Endothelial cell of umbilical vein (primary cell): ENCODE results near the gene RAB35. TPM values are rescaled to one million over a fixed set of nuclear protein-coding genes. Genes with fewer than 3 reads are reported as not detected.

Experiments
- BruUV-seq: library from RNA; stranded (reverse); fragments of 400-500 nt; replicated peaks from 2 replicates; lab custom pipeline; 2021; lab: Mats Ljungman, UMichigan
- CTCF ChIA-PET: fragments of 300-600, 350-600 bp; sonication (Branson Sonifier 250); formaldehyde crosslinking; loops from one replicate; lab custom pipeline; 2021; ENCODE audit warnings: antibody characterized with exemption, inconsistent platforms; lab: Charles Lee
- POLR2A ChIA-PET: fragments of 300-600, 350-600 bp; sonication (Branson Sonifier 250); formaldehyde crosslinking; loops from one replicate; lab custom pipeline; 2021; ENCODE audit warnings: antibody characterized with exemption, inconsistent platforms; lab: Charles Lee
- DNase-seq: peaks from one replicate; pipeline ENCODE4 v3.0.0-alpha.2; 2011; ENCODE audit warnings: low read depth, low spot score
- FAIRE-seq: peaks from 2 replicates; lab custom pipeline; 2011; peaks lifted over from hg19 to GRCh38; lab: Jason Lieb, UNC
- H2AFZ ChIP-seq: 2 replicates; pipeline ENCODE4 v1.6.0; 2012; ENCODE audit warnings: low read depth, low read length, control low read depth, inconsistent platforms
- H3K27ac ChIP-seq: 2 replicates; pipeline ENCODE4 v1.5.1; 2011; ENCODE audit warnings: low read depth, mild to moderate bottlenecking, control low read depth, low read length, moderate library complexity; ENCODE audit not compliant: insufficient read depth
- H3K27me3 ChIP-seq, 2 experiments: 2 replicates each; pipeline versions ENCODE4 v1.6.0 to v1.6.1; 2011; ENCODE audit warnings: low read length in 2 of 2, mixed read lengths in 1 of 2; ENCODE audit not compliant: control insufficient read depth in 2 of 2, insufficient read depth in 2 of 2
- H3K36me3 ChIP-seq, 2 experiments: 2 replicates in 1 of 2; 3 replicates in 1 of 2; pipeline ENCODE4 v1.5.1; 2011; ENCODE audit warnings: low read length in 2 of 2, mild to moderate bottlenecking in 1 of 2, moderate library complexity in 1 of 2; ENCODE audit not compliant: control insufficient read depth in 2 of 2, insufficient read depth in 2 of 2; ENCODE audit errors: extremely low read depth in 1 of 2
- H3K4me1 ChIP-seq: 3 replicates; pipeline ENCODE4 v1.5.1; 2011; ENCODE audit warnings: mild to moderate bottlenecking, low read length; ENCODE audit not compliant: control insufficient read depth, insufficient read depth; ENCODE audit errors: extremely low read depth
- H3K4me2 ChIP-seq: 2 replicates; pipeline ENCODE4 v1.6.1; 2011; ENCODE audit warnings: low read length, control low read depth, mixed read lengths; ENCODE audit not compliant: insufficient read depth
- H3K4me3 ChIP-seq, 3 experiments: fragments of 200-600 bp in 1 of 3; sonication (generic), shearing (Covaris generic) in 1 of 3; replicated peaks in 1 of 3; 2 replicates each; pipeline ENCODE4 v1.5.1; 2011 to 2016; ENCODE audit warnings: control low read depth in 3 of 3, low read length in 3 of 3, mild to moderate bottlenecking in 2 of 3, inconsistent platforms in 1 of 3, low read depth in 1 of 3, moderate library complexity in 1 of 3; ENCODE audit not compliant: insufficient read depth in 1 of 3
- H3K79me2 ChIP-seq: 2 replicates; pipeline ENCODE4 v1.6.0; 2012; ENCODE audit warnings: low read length, inconsistent platforms; ENCODE audit not compliant: control insufficient read depth, insufficient read depth
- H3K9ac ChIP-seq: replicated peaks from 2 replicates; pipeline ENCODE3; 2011; ENCODE audit warnings: low read length, control low read depth; ENCODE audit not compliant: insufficient read depth; ENCODE audit errors: extremely low read depth
- H3K9me1 ChIP-seq: replicated peaks from 3 replicates; pipeline ENCODE4 v1.6.0; 2011; ENCODE audit warnings: mild to moderate bottlenecking, low read length; ENCODE audit not compliant: control insufficient read depth, insufficient read depth; ENCODE audit errors: extremely low read depth
- H3K9me3 ChIP-seq: replicated peaks from 2 replicates; pipeline ENCODE4 v1.5.1; 2012; ENCODE audit warnings: low read length, inconsistent platforms; ENCODE audit not compliant: control insufficient read depth, insufficient read depth
- H4K20me1 ChIP-seq: replicated peaks from 2 replicates; pipeline ENCODE3; 2011; ENCODE audit warnings: mild to moderate bottlenecking, low read length; ENCODE audit not compliant: control insufficient read depth, insufficient read depth; ENCODE audit errors: extremely low read depth
- EZH2 ChIP-seq: IDR thresholded peaks from 2 replicates; pipeline ENCODE4 v1.6.1; 2012; ENCODE audit warnings: borderline replicate concordance, low read depth, mild to moderate bottlenecking, moderate library complexity, low read length, inconsistent platforms; ENCODE audit not compliant: severe bottlenecking
- FOS ChIP-seq: IDR thresholded peaks from 2 replicates; pipeline ENCODE4 v1.6.1; 2011; ENCODE audit warnings: mild to moderate bottlenecking, low read length, moderate library complexity, borderline replicate concordance; ENCODE audit not compliant: insufficient read depth
- GATA2 ChIP-seq: IDR thresholded peaks from 2 replicates; pipeline ENCODE4 v1.7.0; 2011; ENCODE audit warnings: low read depth, mild to moderate bottlenecking, moderate library complexity, mixed read lengths, low read length; ENCODE audit not compliant: insufficient read length, insufficient read depth
- JUN ChIP-seq: IDR thresholded peaks from 2 replicates; pipeline ENCODE4 v1.6.1; 2011; ENCODE audit warnings: borderline replicate concordance, low read depth; ENCODE audit not compliant: insufficient read length, insufficient read depth
- MAX ChIP-seq: IDR thresholded peaks from 2 replicates; pipeline ENCODE4 v1.6.1; 2011; ENCODE audit not compliant: insufficient read depth, insufficient read length
- MYC ChIP-seq: IDR thresholded peaks from one replicate; pipeline ENCODE4 v1.6.1; 2011; ENCODE audit warnings: mild to moderate bottlenecking, low read depth, low read length
- POLR2A ChIP-seq: IDR thresholded peaks from 2 replicates; pipeline ENCODE4 v1.6.1; 2012; ENCODE audit warnings: low read depth, mild to moderate bottlenecking, control low read depth, low read length
- POLR2AphosphoS5 ChIP-seq: IDR thresholded peaks from 2 replicates; pipeline ENCODE4 v1.6.1; 2012; ENCODE audit warnings: low read depth, mild to moderate bottlenecking, control low read depth, low read length, moderate library complexity; ENCODE audit not compliant: insufficient read depth
- dilution Hi-C: fragments of 300-500 bp; cut with MboI; formaldehyde crosslinking; loops from one replicate; pipeline ENCODE4 v1.15.0; 2019; ENCODE audit warnings: low sequenced_read_pairs; ENCODE audit not compliant: extremely low pct_ligation_motif_present
- intact Hi-C: fragments of 100-400 bp; cut with micrococcal nuclease; formaldehyde crosslinking; loops from one replicate; pipeline ENCODE4 v1.10.0; 2022
- polyA plus RNA-seq, 4 experiments: library from polyadenylated mRNA; depleted of rRNA in 3 of 4; stranded (reverse) in 3 of 4; unstranded in 1 of 4; fragments of >200 nt; gene quantifications; 2 replicates each; pipeline versions ENCODE4 v1.2.1 to v1.2.3, GENCODE V29; 2011 to 2012; ENCODE audit warnings: missing spikeins in 1 of 4
- total RNA-seq: library from RNA; stranded (reverse); gene quantifications from 2 replicates; pipeline ENCODE4 v1.2.3, GENCODE V29; 2021
- TF ChIP-seq, protein P1 (sequence below), 2 donors: IDR thresholded peaks; 1 replicate in 1 of 2; 2 replicates in 1 of 2; pipeline ENCODE4 v1.5.1; 2011; ENCODE audit warnings: low read length in 2 of 2, mild to moderate bottlenecking in 2 of 2, moderate library complexity in 2 of 2, control low read depth in 1 of 2, inconsistent platforms in 1 of 2, low read depth in 1 of 2; ENCODE audit not compliant: insufficient read depth in 1 of 2; ENCODE audit errors: extremely low read depth in 1 of 2

Gene RAB35
- total and polyA plus RNA-seq, 2 donors (not counting 3 experiments of a cell fraction or from before 2014, with no cell fraction given), result 70.5 to 80.3 TPM

- peaks cover 29 to 47% of the 10 kb centered on the region in 2 experiments for H3K27me3 ChIP-seq
- H3K9ac ChIP-seq, result no peak overlapping the region
- no peak overlapping the region for H3K27ac ChIP-seq
- no peak overlapping the region for H2AFZ ChIP-seq
- FAIRE-seq, result no peak
- no peaks in the 10 kb centered on the region for H4K20me1 ChIP-seq
- dilution Hi-C loops (no loop called here), intact Hi-C loops (no loop called here)
- H3K36me3 ChIP-seq, result no peaks in the 10 kb centered on the region
- H3K79me2 ChIP-seq, result no peaks in the 10 kb centered on the region
- ChIA-PET POLR2A (no interaction called here), CTCF (no interaction called here)
- no peak overlapping the region for H3K4me3 ChIP-seq
- no TSS peak for BruUV-seq
- no peaks in the 10 kb centered on the region for H3K4me1 ChIP-seq
- DNase-seq, result no peak
- no peaks in the 10 kb centered on the region for H3K9me3 ChIP-seq
- no peak overlapping the region for H3K4me2 ChIP-seq
- TF ChIP-seq FOS (no peak), EZH2 (no peak), MYC (no peak), POLR2AphosphoS5 (no peak), GATA2 (no peak), JUN (no peak), MAX (no peak), POLR2A (no peak)
- TF ChIP-seq, protein P1, sequence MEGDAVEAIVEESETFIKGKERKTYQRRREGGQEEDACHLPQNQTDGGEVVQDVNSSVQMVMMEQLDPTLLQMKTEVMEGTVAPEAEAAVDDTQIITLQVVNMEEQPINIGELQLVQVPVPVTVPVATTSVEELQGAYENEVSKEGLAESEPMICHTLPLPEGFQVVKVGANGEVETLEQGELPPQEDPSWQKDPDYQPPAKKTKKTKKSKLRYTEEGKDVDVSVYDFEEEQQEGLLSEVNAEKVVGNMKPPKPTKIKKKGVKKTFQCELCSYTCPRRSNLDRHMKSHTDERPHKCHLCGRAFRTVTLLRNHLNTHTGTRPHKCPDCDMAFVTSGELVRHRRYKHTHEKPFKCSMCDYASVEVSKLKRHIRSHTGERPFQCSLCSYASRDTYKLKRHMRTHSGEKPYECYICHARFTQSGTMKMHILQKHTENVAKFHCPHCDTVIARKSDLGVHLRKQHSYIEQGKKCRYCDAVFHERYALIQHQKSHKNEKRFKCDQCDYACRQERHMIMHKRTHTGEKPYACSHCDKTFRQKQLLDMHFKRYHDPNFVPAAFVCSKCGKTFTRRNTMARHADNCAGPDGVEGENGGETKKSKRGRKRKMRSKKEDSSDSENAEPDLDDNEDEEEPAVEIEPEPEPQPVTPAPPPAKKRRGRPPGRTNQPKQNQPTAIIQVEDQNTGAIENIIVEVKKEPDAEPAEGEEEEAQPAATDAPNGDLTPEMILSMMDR (IDR thresholded peaks at IDR 0.05; ENCODE audit: extremely low read depth in 1 of 2, insufficient read depth in 1 of 2, low read depth in 1 of 2, low read length in 2 of 2), result no peak
- H3K9me1 ChIP-seq, result no peaks in the 10 kb centered on the region
Observed at GRCh38 chr12:120061575-120062214, 54.9 kb downstream of the RAB35 start.
